PFSK-1 (cell line): ENCODE data around the gene ZNF354C.

Experiments
- FOXP2 ChIP-seq: optimal IDR thresholded peaks from 2 replicates; pipeline ENCODE3; 2011; ENCODE audit warnings: borderline replicate concordance, control low read depth, inconsistent platforms; ENCODE audit not compliant: insufficient read depth; ENCODE audit errors: extremely low read length, extremely low read depth
- POLR2AphosphoS5 ChIP-seq: IDR thresholded peaks from 2 replicates; pipeline ENCODE4 v1.6.1; 2012; ENCODE audit warnings: low read depth, mild to moderate bottlenecking, control low read depth, low read length, moderate library complexity
- SIN3A ChIP-seq: IDR thresholded peaks from 2 replicates; pipeline ENCODE4 v1.6.1; 2012; ENCODE audit warnings: mild to moderate bottlenecking, low read length, moderate library complexity, borderline replicate concordance; ENCODE audit not compliant: insufficient read depth
- TAF1 ChIP-seq: IDR thresholded peaks from 2 replicates; pipeline ENCODE4 v1.6.1; 2012; ENCODE audit warnings: low read length, control low read depth, borderline replicate concordance; ENCODE audit not compliant: insufficient read depth
- TF ChIP-seq, protein P1 (sequence below), 2 experiments: IDR thresholded peaks; 2 replicates each; pipeline versions ENCODE4 v1.6.1 to v1.8.0; 2011 to 2012; ENCODE audit warnings: low read depth in 2 of 2, low read length in 2 of 2, control low read depth in 1 of 2, inconsistent platforms in 1 of 2, mild to moderate bottlenecking in 1 of 2, moderate library complexity in 1 of 2; ENCODE audit not compliant: insufficient read depth in 1 of 2

Gene ZNF354C

DNA sequence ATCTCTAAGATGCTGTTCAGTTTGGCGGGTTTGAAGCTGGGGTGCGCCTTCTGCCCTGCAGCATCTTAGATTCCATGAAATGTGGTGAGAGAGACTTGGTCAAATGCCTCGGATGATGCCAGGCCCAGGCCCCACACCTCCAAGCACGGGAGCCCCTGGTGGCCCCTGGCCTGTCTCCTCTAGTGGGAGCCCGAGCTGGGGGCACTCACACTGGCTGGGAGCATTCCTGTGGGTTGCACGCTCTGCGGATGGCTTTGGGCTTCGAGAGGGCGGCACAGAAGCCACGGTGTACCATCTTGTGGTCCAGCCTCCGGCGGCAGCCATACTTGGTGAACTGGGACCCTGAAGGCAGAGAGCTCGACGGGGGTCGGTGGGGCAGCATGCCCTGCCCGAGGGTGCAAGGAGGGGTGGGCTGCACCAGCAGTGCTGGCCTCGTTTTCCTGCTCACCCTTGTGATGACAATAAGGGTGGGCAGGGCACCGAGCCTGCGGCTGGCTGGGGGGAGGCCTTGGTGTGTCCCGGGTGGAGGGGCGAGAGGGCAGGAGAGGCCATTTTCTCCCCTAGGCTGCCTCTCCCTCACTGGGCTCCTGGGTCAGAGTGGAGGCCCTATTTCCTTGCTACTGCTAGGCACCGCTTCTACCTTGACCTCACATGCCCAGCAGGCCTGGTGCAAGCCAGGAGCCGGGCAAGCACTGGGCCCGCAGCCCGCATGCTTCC is 65.8 kb downstream of the ZNF354C start:
- no peak for TF ChIP-seq SIN3A
- TF ChIP-seq, protein P1, sequence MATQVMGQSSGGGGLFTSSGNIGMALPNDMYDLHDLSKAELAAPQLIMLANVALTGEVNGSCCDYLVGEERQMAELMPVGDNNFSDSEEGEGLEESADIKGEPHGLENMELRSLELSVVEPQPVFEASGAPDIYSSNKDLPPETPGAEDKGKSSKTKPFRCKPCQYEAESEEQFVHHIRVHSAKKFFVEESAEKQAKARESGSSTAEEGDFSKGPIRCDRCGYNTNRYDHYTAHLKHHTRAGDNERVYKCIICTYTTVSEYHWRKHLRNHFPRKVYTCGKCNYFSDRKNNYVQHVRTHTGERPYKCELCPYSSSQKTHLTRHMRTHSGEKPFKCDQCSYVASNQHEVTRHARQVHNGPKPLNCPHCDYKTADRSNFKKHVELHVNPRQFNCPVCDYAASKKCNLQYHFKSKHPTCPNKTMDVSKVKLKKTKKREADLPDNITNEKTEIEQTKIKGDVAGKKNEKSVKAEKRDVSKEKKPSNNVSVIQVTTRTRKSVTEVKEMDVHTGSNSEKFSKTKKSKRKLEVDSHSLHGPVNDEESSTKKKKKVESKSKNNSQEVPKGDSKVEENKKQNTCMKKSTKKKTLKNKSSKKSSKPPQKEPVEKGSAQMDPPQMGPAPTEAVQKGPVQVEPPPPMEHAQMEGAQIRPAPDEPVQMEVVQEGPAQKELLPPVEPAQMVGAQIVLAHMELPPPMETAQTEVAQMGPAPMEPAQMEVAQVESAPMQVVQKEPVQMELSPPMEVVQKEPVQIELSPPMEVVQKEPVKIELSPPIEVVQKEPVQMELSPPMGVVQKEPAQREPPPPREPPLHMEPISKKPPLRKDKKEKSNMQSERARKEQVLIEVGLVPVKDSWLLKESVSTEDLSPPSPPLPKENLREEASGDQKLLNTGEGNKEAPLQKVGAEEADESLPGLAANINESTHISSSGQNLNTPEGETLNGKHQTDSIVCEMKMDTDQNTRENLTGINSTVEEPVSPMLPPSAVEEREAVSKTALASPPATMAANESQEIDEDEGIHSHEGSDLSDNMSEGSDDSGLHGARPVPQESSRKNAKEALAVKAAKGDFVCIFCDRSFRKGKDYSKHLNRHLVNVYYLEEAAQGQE (IDR thresholded peaks at IDR 0.05; ENCODE audit: insufficient read depth in 1 of 2, low read depth in 2 of 2, low read length in 2 of 2) = no peak
- no peak for TF ChIP-seq TAF1
- no peak for TF ChIP-seq POLR2AphosphoS5
- no peak for TF ChIP-seq FOXP2

DNA sequence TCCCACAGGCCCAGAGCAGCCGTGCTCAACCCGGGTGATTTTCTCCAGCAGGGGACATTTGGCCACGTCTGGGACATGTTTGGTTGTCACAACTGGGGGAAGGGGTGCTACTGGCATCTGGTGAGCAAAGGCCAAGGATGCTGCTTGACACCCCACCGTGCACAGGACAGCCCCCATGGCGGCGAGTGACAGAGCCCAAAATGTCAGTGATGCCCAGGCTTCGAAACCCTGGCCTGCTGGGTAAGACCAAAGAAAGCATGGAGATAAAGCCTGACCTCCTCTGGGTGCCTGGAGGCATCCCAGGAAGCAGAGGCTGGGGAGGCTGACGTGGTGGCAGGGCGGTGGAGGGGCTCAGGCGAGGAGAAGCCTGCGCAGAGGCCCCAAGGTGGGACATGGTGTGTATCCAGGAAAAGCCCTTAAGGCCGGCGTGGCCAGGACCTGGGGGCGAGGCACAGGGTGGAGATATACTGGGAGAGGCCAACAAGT is 66.4 kb downstream of the ZNF354C start:
- no peak for TF ChIP-seq SIN3A
- no peak for TF ChIP-seq POLR2AphosphoS5
- no peak for TF ChIP-seq FOXP2
- TF ChIP-seq, protein P1 (IDR thresholded peaks at IDR 0.05; ENCODE audit: insufficient read depth in 1 of 2, low read depth in 2 of 2, low read length in 2 of 2) = no peak
- TF ChIP-seq TAF1 = no peak

DNA sequence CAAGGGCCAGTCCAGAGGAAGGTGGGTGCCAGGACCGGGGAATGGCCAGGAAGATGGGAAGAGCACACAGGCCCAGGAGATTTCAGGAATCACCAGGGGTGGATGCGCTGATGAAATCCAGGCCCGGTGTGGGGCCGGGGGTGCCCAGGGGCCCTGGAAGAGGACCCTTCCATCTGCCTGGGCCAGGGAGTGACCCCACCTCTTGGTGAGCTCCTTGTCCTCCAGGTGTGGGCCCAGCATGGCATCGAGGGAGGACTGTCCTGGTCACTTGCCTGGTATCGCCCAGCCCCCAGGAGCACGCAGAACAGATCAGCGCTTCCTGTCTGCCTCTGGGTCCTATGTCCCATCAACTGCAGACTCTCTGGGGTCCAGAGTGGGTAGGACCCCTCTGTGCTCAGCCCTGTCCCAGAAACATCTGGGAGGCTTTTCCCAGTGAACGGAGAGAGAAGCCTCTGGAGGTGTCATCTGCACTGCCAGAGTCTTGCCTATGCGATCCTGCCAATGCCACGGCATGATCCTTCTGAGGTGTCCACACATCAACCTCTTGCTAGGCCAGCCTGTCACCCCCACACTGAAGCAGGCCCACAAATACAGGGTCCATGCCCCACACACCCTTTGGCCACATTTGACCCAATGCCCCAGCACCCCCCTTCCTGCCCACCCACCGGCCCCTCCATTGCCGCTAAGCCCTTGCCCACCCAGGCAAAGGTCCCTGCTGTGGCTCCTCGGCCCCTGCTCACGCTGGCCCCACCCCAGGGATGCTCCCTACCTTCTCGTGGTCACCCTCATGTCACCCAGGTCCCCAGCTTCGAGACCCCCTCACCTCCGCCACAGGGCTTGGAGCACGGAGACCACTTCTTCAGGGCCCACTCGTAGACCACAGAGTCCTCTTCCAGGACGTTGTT is 67.2 kb downstream of the ZNF354C start:
- TF ChIP-seq TAF1 = no peak
- TF ChIP-seq SIN3A = no peak
- TF ChIP-seq FOXP2 = no peak
- TF ChIP-seq, protein P1 (IDR thresholded peaks at IDR 0.05; ENCODE audit: insufficient read depth in 1 of 2, low read depth in 2 of 2, low read length in 2 of 2) = no peak
- no peak for TF ChIP-seq POLR2AphosphoS5

DNA sequence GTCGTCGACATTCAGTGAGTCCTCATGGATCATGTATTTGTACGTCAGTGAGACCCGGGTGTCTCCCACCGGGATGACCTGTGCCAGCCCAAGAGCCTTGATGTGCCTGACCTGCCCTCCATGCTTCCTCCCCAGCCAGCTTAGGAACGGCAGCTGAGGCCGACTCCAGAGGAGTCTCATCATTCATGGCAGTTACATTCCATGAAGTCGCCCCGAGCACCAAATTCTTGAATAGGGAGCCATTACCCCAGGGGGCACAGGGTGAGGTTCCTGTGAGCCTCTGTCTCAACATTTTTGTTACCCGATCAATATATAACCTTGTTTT is 67.8 kb downstream of the ZNF354C start:
- no peak for TF ChIP-seq FOXP2
- TF ChIP-seq, protein P1 (IDR thresholded peaks at IDR 0.05; ENCODE audit: insufficient read depth in 1 of 2, low read depth in 2 of 2, low read length in 2 of 2) = no peak
- no peak for TF ChIP-seq TAF1
- no peak for TF ChIP-seq SIN3A
- TF ChIP-seq POLR2AphosphoS5 = no peak
